GM10266 (cell line): Measurements from ENCODE around the gene CRIM1.

Experiments
- DNase-seq: peaks from one replicate; pipeline ENCODE4 v3.0.0; 2012; ENCODE audit errors: extremely low spot score
- CTCF ChIP-seq: IDR thresholded peaks from 2 replicates; pipeline ENCODE4 v1.5.1; 2012; ENCODE audit warnings: mild to moderate bottlenecking, low read depth; ENCODE audit not compliant: control insufficient read depth, insufficient read depth; ENCODE audit errors: missing control alignments

The CRIM1 gene

GRCh38 chr2:36407413-36407812 lies 51.8 kb downstream of the CRIM1 start:
- no peak for DNase-seq
- TF ChIP-seq CTCF, result no peak

GRCh38 chr2:36408198-36408703 lies 52.7 kb downstream of the CRIM1 start:
- DNase-seq, result no peak
- TF ChIP-seq CTCF, result no peak

GRCh38 chr2:36409335-36409734 lies 53.8 kb downstream of the CRIM1 start:
- no peak for DNase-seq
- no peak for TF ChIP-seq CTCF

GRCh38 chr2:36409935-36410334 lies 54.4 kb downstream of the CRIM1 start:
- TF ChIP-seq CTCF, result no peak
- no peak for DNase-seq

- no peak for TF ChIP-seq CTCF
- no peak for DNase-seq
Observed at GRCh38 chr2:36410681-36411080, 55.1 kb downstream of the CRIM1 start.

GRCh38 chr2:36411962-36412444 lies 56.4 kb downstream of the CRIM1 start:
- DNase-seq, result no peak
- TF ChIP-seq CTCF, result no peak

- no peak for TF ChIP-seq CTCF
- no peak for DNase-seq
Observed at GRCh38 chr2:36413218-36413617, 57.6 kb downstream of the CRIM1 start.
